GM23338 (cell line): Measurements from ENCODE around the gene NCCRP1.

Source experiments
- CREB1 ChIP-seq: fragments of 250-450 bp; sonication (Bioruptor Pico); IDR thresholded peaks from 2 replicates; pipeline ENCODE4 v1.5.0; 2020; ENCODE audit warnings: low read depth, mild to moderate bottlenecking, moderate library complexity
- EZH2 ChIP-seq: fragments of 200-600 bp; sonication (generic); IDR thresholded peaks from one replicate; pipeline ENCODE4 v1.8.0; 2017; ENCODE audit warnings: antibody characterized with exemption, mild to moderate bottlenecking, low read depth; ENCODE audit not compliant: unreplicated experiment
- EZH2phosphoT487 ChIP-seq: fragments of 200-600 bp; sonication (generic); IDR thresholded peaks from one replicate; pipeline ENCODE4 v1.8.1; 2018; ENCODE audit warnings: antibody characterized with exemption; ENCODE audit not compliant: unreplicated experiment
- JUNB ChIP-seq: IDR thresholded peaks from one replicate; pipeline ENCODE4 v1.6.1; 2016; ENCODE audit warnings: antibody characterized with exemption; ENCODE audit not compliant: unreplicated experiment
- NANOG ChIP-seq: IDR thresholded peaks from 2 replicates; pipeline ENCODE4 v1.6.1; 2016; ENCODE audit warnings: antibody characterized with exemption, borderline replicate concordance
- POLR2AphosphoS5 ChIP-seq: IDR thresholded peaks from 2 replicates; pipeline ENCODE4 v1.6.1; 2016; ENCODE audit warnings: antibody characterized with exemption, low read depth
- STAT1 ChIP-seq: IDR thresholded peaks from one replicate; pipeline ENCODE4 v1.6.1; 2016; ENCODE audit warnings: antibody characterized with exemption; ENCODE audit not compliant: unreplicated experiment
- ZNF114 ChIP-seq: fragments of 250-450 bp; sonication (Bioruptor Pico); IDR thresholded peaks from 2 replicates; pipeline ENCODE4 v1.5.0; 2020; ENCODE audit warnings: mild to moderate bottlenecking, moderate library complexity
- ZNF331 ChIP-seq: fragments of 250-450 bp; sonication (Bioruptor Pico); IDR thresholded peaks from 2 replicates; pipeline ENCODE4 v1.5.0; 2020; ENCODE audit warnings: low read depth, mild to moderate bottlenecking, moderate library complexity
- TF ChIP-seq, protein P1 (sequence below), 2 experiments: fragments of 200-600 bp in 1 of 2; sonication (generic) in 1 of 2; conservative IDR thresholded peaks; 2 replicates each; pipeline versions ENCODE4 v1.5.1 to v1.6.1; 2016 to 2017; ENCODE audit warnings: antibody characterized with exemption in 2 of 2, low read depth in 2 of 2, mild to moderate bottlenecking in 2 of 2, moderate library complexity in 1 of 2
- TF ChIP-seq, protein P2 (sequence below): IDR thresholded peaks from one replicate; pipeline ENCODE4 v1.6.1; 2018; ENCODE audit warnings: antibody characterized with exemption; ENCODE audit not compliant: unreplicated experiment
- TF ChIP-seq, protein P3 (sequence below): IDR thresholded peaks from 2 replicates; pipeline ENCODE4 v1.6.1; 2016; ENCODE audit warnings: antibody characterized with exemption
- TF ChIP-seq, protein P4 (sequence below): fragments of 250-450 bp; sonication (Bioruptor Pico); IDR thresholded peaks from 2 replicates; pipeline ENCODE4 v1.5.0; 2020; ENCODE audit warnings: mild to moderate bottlenecking, moderate library complexity

DNA sequence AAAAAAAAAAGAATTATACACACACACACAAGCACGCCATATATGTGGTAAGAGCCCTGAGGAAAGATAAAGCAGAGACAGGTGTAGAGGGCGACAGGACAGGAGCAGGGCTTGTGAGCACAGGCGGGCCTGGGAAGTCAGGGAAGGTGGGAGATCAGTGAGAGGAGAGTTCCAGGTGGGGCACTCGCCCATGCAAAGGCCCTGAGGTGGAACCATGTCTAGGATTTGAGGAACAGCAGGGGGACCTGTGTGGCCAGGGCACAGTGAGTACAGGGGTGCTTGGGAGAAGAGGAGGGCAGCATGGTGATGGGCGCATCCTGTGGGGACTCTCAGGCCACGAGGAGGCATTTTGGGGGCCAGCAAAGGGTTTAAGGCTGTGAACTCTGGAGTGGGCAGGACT is 32.5 kb upstream of the NCCRP1 start:
- TF ChIP-seq, protein P1, sequence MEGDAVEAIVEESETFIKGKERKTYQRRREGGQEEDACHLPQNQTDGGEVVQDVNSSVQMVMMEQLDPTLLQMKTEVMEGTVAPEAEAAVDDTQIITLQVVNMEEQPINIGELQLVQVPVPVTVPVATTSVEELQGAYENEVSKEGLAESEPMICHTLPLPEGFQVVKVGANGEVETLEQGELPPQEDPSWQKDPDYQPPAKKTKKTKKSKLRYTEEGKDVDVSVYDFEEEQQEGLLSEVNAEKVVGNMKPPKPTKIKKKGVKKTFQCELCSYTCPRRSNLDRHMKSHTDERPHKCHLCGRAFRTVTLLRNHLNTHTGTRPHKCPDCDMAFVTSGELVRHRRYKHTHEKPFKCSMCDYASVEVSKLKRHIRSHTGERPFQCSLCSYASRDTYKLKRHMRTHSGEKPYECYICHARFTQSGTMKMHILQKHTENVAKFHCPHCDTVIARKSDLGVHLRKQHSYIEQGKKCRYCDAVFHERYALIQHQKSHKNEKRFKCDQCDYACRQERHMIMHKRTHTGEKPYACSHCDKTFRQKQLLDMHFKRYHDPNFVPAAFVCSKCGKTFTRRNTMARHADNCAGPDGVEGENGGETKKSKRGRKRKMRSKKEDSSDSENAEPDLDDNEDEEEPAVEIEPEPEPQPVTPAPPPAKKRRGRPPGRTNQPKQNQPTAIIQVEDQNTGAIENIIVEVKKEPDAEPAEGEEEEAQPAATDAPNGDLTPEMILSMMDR (conservative IDR thresholded peaks at IDR 0.05; ENCODE audit: low read depth in 2 of 2), result no peak
- TF ChIP-seq EZH2phosphoT487, result no peak
- no peak for TF ChIP-seq EZH2
- TF ChIP-seq, protein P2, sequence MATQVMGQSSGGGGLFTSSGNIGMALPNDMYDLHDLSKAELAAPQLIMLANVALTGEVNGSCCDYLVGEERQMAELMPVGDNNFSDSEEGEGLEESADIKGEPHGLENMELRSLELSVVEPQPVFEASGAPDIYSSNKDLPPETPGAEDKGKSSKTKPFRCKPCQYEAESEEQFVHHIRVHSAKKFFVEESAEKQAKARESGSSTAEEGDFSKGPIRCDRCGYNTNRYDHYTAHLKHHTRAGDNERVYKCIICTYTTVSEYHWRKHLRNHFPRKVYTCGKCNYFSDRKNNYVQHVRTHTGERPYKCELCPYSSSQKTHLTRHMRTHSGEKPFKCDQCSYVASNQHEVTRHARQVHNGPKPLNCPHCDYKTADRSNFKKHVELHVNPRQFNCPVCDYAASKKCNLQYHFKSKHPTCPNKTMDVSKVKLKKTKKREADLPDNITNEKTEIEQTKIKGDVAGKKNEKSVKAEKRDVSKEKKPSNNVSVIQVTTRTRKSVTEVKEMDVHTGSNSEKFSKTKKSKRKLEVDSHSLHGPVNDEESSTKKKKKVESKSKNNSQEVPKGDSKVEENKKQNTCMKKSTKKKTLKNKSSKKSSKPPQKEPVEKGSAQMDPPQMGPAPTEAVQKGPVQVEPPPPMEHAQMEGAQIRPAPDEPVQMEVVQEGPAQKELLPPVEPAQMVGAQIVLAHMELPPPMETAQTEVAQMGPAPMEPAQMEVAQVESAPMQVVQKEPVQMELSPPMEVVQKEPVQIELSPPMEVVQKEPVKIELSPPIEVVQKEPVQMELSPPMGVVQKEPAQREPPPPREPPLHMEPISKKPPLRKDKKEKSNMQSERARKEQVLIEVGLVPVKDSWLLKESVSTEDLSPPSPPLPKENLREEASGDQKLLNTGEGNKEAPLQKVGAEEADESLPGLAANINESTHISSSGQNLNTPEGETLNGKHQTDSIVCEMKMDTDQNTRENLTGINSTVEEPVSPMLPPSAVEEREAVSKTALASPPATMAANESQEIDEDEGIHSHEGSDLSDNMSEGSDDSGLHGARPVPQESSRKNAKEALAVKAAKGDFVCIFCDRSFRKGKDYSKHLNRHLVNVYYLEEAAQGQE, result no peak
- no peak for TF ChIP-seq STAT1
- TF ChIP-seq CREB1 (CRISPR knock-in tag), result no peak
- TF ChIP-seq POLR2AphosphoS5, result no peak
- no peak for TF ChIP-seq JUNB
- TF ChIP-seq NANOG, result no peak
- TF ChIP-seq, protein P3, sequence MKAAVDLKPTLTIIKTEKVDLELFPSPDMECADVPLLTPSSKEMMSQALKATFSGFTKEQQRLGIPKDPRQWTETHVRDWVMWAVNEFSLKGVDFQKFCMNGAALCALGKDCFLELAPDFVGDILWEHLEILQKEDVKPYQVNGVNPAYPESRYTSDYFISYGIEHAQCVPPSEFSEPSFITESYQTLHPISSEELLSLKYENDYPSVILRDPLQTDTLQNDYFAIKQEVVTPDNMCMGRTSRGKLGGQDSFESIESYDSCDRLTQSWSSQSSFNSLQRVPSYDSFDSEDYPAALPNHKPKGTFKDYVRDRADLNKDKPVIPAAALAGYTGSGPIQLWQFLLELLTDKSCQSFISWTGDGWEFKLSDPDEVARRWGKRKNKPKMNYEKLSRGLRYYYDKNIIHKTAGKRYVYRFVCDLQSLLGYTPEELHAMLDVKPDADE, result no peak
- TF ChIP-seq, protein P4, sequence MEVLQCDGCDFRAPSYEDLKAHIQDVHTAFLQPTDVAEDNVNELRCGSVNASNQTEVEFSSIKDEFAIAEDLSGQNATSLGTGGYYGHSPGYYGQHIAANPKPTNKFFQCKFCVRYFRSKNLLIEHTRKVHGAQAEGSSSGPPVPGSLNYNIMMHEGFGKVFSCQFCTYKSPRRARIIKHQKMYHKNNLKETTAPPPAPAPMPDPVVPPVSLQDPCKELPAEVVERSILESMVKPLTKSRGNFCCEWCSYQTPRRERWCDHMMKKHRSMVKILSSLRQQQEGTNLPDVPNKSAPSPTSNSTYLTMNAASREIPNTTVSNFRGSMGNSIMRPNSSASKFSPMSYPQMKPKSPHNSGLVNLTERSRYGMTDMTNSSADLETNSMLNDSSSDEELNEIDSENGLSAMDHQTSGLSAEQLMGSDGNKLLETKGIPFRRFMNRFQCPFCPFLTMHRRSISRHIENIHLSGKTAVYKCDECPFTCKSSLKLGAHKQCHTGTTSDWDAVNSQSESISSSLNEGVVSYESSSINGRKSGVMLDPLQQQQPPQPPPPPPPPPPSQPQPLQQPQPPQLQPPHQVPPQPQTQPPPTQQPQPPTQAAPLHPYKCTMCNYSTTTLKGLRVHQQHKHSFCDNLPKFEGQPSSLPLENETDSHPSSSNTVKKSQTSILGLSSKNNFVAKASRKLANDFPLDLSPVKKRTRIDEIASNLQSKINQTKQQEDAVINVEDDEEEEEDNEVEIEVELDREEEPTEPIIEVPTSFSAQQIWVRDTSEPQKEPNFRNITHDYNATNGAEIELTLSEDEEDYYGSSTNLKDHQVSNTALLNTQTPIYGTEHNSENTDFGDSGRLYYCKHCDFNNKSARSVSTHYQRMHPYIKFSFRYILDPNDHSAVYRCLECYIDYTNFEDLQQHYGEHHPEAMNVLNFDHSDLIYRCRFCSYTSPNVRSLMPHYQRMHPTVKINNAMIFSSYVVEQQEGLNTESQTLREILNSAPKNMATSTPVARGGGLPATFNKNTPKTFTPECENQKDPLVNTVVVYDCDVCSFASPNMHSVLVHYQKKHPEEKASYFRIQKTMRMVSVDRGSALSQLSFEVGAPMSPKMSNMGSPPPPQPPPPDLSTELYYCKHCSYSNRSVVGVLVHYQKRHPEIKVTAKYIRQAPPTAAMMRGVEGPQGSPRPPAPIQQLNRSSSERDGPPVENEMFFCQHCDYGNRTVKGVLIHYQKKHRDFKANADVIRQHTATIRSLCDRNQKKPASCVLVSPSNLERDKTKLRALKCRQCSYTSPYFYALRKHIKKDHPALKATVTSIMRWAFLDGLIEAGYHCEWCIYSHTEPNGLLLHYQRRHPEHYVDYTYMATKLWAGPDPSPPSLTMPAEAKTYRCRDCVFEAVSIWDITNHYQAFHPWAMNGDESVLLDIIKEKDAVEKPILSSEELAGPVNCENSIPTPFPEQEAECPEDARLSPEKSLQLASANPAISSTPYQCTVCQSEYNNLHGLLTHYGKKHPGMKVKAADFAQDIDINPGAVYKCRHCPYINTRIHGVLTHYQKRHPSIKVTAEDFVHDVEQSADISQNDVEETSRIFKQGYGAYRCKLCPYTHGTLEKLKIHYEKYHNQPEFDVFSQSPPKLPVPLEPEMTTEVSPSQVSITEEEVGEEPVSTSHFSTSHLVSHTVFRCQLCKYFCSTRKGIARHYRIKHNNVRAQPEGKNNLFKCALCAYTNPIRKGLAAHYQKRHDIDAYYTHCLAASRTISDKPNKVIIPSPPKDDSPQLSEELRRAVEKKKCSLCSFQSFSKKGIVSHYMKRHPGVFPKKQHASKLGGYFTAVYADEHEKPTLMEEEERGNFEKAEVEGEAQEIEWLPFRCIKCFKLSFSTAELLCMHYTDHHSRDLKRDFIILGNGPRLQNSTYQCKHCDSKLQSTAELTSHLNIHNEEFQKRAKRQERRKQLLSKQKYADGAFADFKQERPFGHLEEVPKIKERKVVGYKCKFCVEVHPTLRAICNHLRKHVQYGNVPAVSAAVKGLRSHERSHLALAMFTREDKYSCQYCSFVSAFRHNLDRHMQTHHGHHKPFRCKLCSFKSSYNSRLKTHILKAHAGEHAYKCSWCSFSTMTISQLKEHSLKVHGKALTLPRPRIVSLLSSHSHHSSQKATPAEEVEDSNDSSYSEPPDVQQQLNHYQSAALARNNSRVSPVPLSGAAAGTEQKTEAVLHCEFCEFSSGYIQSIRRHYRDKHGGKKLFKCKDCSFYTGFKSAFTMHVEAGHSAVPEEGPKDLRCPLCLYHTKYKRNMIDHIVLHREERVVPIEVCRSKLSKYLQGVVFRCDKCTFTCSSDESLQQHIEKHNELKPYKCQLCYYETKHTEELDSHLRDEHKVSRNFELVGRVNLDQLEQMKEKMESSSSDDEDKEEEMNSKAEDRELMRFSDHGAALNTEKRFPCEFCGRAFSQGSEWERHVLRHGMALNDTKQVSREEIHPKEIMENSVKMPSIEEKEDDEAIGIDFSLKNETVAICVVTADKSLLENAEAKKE (CRISPR knock-in tag), result no peak
- TF ChIP-seq ZNF114, result no peak
- TF ChIP-seq ZNF331, result no peak
